Colonic mucosa (tissue), 4 donors: Measurements from ENCODE around the gene SLC2A9. TPM values are rescaled to one million over a fixed set of nuclear protein-coding genes. Genes with fewer than 3 reads are reported as not detected.

Experiments used
- DNase-seq: peaks from one replicate; pipeline ENCODE4 v3.0.0-alpha.2; 2020
- H3K27ac ChIP-seq: fragments of 200-600 bp; one replicate; pipeline ENCODE4 v1.8.0; 2021
- H3K27me3 ChIP-seq: fragments of 200-600 bp; one replicate; pipeline ENCODE4 v1.8.0; 2021
- H3K36me3 ChIP-seq: fragments of 200-600 bp; one replicate; pipeline ENCODE4 v1.8.0; 2021
- H3K4me1 ChIP-seq: fragments of 200-600 bp; one replicate; pipeline ENCODE4 v1.8.0; 2021; ENCODE audit warnings: mild to moderate bottlenecking
- H3K4me3 ChIP-seq: fragments of 200-600 bp; one replicate; pipeline ENCODE4 v1.8.0; 2021
- H3K9ac ChIP-seq, 2 donors: one replicate each; pipeline ENCODE4 v1.7.0; 2013; ENCODE audit warnings: control low read depth in 2 of 2, low read depth in 2 of 2, low read length in 2 of 2
- H3K9me3 ChIP-seq: fragments of 200-600 bp; one replicate; pipeline ENCODE4 v1.8.0; 2021
- CTCF ChIP-seq: fragments of 200-600 bp; IDR thresholded peaks from one replicate; pipeline ENCODE4 v1.8.0; 2022; ENCODE audit warnings: antibody characterized with exemption, mild to moderate bottlenecking
- intact Hi-C: fragments of 100-400 bp; cut with DNase I; formaldehyde crosslinking; loops from one replicate; pipeline ENCODE4 v1.14.1; 2022
- total RNA-seq, 2 donors: library from RNA; stranded (reverse); fragmentation: NEBNext Ultra II Directional in 1 of 2; extraction: Animal tissue kit (Norgen Biotek cat#: 25700) in 1 of 2; gene quantifications; one replicate each; pipeline ENCODE4 v1.2.1, GENCODE V29; 2021
- donor health status: healthy.
- donor health status: DM: no; HTN: no; CAD: no.
- donor health status: DM: no; HTN: no; CAD: no.

SLC2A9 gene
- total RNA-seq, 2 donors from 2014 or later, result 4.3 to 6.8 TPM

GRCh38 chr4:9976781-9977180 lies 44.5 kb downstream of the SLC2A9 start:
- Histone ChIP-seq H3K27ac (no peak overlapping the region), H3K4me1 (no peaks in the 10 kb centered on the region), H3K27me3 (no peaks in the 10 kb centered on the region), H3K9me3 (no peaks in the 10 kb centered on the region), H3K9ac (no peak overlapping the region), H3K4me3 (no peak overlapping the region), H3K36me3 (no peaks in the 10 kb centered on the region)
- intact Hi-C loops, result no loop called here
- no peak for DNase-seq
- no peak for TF ChIP-seq CTCF

- no peak overlapping the region for H3K9ac ChIP-seq
- no peak for DNase-seq
- no peaks in the 10 kb centered on the region for H3K36me3 ChIP-seq
- no peaks in the 10 kb centered on the region for H3K4me1 ChIP-seq
- H3K4me3 ChIP-seq, result no peak overlapping the region
- H3K9me3 ChIP-seq, result no peaks in the 10 kb centered on the region
- no peak for TF ChIP-seq CTCF
- H3K27ac ChIP-seq, result no peak overlapping the region
- H3K27me3 ChIP-seq, result no peaks in the 10 kb centered on the region
- intact Hi-C loops, result no loop called here
Measured at GRCh38 chr4:9976293-9976692, 45.0 kb downstream of the SLC2A9 start.

- TF ChIP-seq CTCF, result no peak
- H3K36me3 ChIP-seq, result no peaks in the 10 kb centered on the region
- no peak for DNase-seq
- H3K27ac ChIP-seq, result no peak overlapping the region
- no peak overlapping the region for H3K4me3 ChIP-seq
- intact Hi-C loops, result no loop called here
- no peaks in the 10 kb centered on the region for H3K9me3 ChIP-seq
- H3K9ac ChIP-seq, result no peak overlapping the region
- no peaks in the 10 kb centered on the region for H3K4me1 ChIP-seq
- H3K27me3 ChIP-seq, result no peaks in the 10 kb centered on the region
Measured at GRCh38 chr4:9971711-9972110, 49.6 kb downstream of the SLC2A9 start.

GRCh38 chr4:9970399-9971011 lies 50.8 kb downstream of the SLC2A9 start:
- Histone ChIP-seq H3K36me3 (no peaks in the 10 kb centered on the region), H3K9me3 (no peaks in the 10 kb centered on the region), H3K27ac (no peak overlapping the region), H3K9ac (no peak overlapping the region), H3K4me1 (no peaks in the 10 kb centered on the region), H3K4me3 (no peak overlapping the region), H3K27me3 (no peaks in the 10 kb centered on the region)
- no peak for DNase-seq
- intact Hi-C loops, result no loop called here
- no peak for TF ChIP-seq CTCF

- Histone ChIP-seq H3K27me3 (no peaks in the 10 kb centered on the region), H3K36me3 (no peaks in the 10 kb centered on the region), H3K27ac (no peak overlapping the region), H3K4me1 (no peaks in the 10 kb centered on the region), H3K4me3 (no peak overlapping the region), H3K9me3 (no peaks in the 10 kb centered on the region), H3K9ac (no peak overlapping the region)
- intact Hi-C loops, result no loop called here
- TF ChIP-seq CTCF, result no peak
- DNase-seq, result no peak
Measured at GRCh38 chr4:9969526-9970398, 51.5 kb downstream of the SLC2A9 start.
